MCF 10A (cell line): Measurements from ENCODE around the gene AK9. TPM values are rescaled to one million over a fixed set of nuclear protein-coding genes. Genes with fewer than 3 reads are reported as not detected.

Experiments used
- BruUV-seq: library from RNA; stranded (reverse); fragments of 400-500 nt; replicated peaks from 2 replicates; lab custom pipeline; 2021; lab: Mats Ljungman, UMichigan
- CTCF ChIA-PET: fragments of 300-600 bp; sonication (Branson Sonifier 250); formaldehyde crosslinking; extraction: SDS; loops from one replicate; lab custom pipeline; 2021; ENCODE audit warnings: antibody characterized with exemption, inconsistent platforms; lab: Yijun Ruan, JAX
- POLR2A ChIA-PET: fragments of 300-600, 350-650 bp; sonication (Branson Sonifier 250); formaldehyde crosslinking; extraction: SDS; loops from one replicate; lab custom pipeline; 2020; ENCODE audit warnings: antibody characterized with exemption, inconsistent platforms; lab: Yijun Ruan, JAX
- DNase-seq: peaks from one replicate; pipeline ENCODE4 v3.0.0-alpha.2; 2018; ENCODE audit not compliant: unreplicated experiment
- H3K27ac Mint-ChIP-seq: one replicate; pipeline ENCODE4 v1.8.0; 2022; ENCODE audit warnings: mild to moderate bottlenecking, low read depth, mixed read lengths; ENCODE audit not compliant: unreplicated experiment
- H3K27me3 Mint-ChIP-seq: one replicate; pipeline ENCODE4 v1.8.0; 2022; ENCODE audit warnings: mixed read lengths; ENCODE audit not compliant: insufficient read depth, unreplicated experiment
- H3K36me3 Mint-ChIP-seq: one replicate; pipeline ENCODE4 v1.8.0; 2022; ENCODE audit warnings: mild to moderate bottlenecking, moderate library complexity, mixed read lengths; ENCODE audit not compliant: insufficient read depth, unreplicated experiment
- H3K4me1 Mint-ChIP-seq: one replicate; pipeline ENCODE4 v1.8.0; 2022; ENCODE audit warnings: mixed read lengths; ENCODE audit not compliant: insufficient read depth, unreplicated experiment
- H3K4me3 Mint-ChIP-seq: one replicate; pipeline ENCODE4 v1.8.0; 2022; ENCODE audit warnings: mild to moderate bottlenecking, moderate library complexity, mixed read lengths; ENCODE audit not compliant: unreplicated experiment
- H3K9me3 Mint-ChIP-seq: one replicate; pipeline ENCODE4 v1.8.0; 2022; ENCODE audit warnings: mixed read lengths; ENCODE audit not compliant: unreplicated experiment
- CTCF ChIP-seq: fragments of 200-600 bp; IDR thresholded peaks from one replicate; pipeline ENCODE4 v1.8.0; 2022; ENCODE audit warnings: antibody characterized with exemption, mild to moderate bottlenecking; ENCODE audit not compliant: unreplicated experiment
- intact Hi-C: fragments of 100-400 bp; cut with micrococcal nuclease; formaldehyde crosslinking; loops from 2 replicates; pipeline ENCODE4 v1.14.1; 2022
- total RNA-seq: library from RNA; stranded (reverse); gene quantifications from 2 replicates; pipeline ENCODE4 v1.2.3, GENCODE V29; 2022

The AK9 gene
- total RNA-seq, 1 experiment from 2014 or later = 4.7 TPM

GRCh38 chr6:109498936-109499335, 192.1 kb downstream of the AK9 start:
- Mint-ChIP-seq H3K9me3 (no peaks in the 10 kb centered on the region), H3K27me3 (peaks cover 26% of the 10 kb centered on the region), H3K36me3 (no peaks in the 10 kb centered on the region), H3K4me1 (no peaks in the 10 kb centered on the region), H3K4me3 (no peak overlapping the region), H3K27ac (no peak overlapping the region)
- CTCF ChIA-PET = no interaction called here
- no peak for TF ChIP-seq CTCF
- POLR2A ChIA-PET = no interaction called here
- intact Hi-C loops = no loop called here
- no TSS peak for BruUV-seq
- DNase-seq = no peak

- TF ChIP-seq CTCF = no peak
- Mint-ChIP-seq H3K4me1 (no peaks in the 10 kb centered on the region), H3K4me3 (no peak overlapping the region)
Measured at GRCh38 chr6:109498052-109498451, 192.9 kb downstream of the AK9 start.

GRCh38 chr6:109496036-109496772, 194.8 kb downstream of the AK9 start:
- no peak overlapping the region for H3K27ac Mint-ChIP-seq
- CTCF ChIA-PET = interaction anchor here (1.1 kb wide), 1 partner anchor 12 kb away, joined by 3 read pairs; no protein-coding TSS in a partner anchor
- no peaks in the 10 kb centered on the region for H3K36me3 Mint-ChIP-seq
- DNase-seq = no peak
- no peaks in the 10 kb centered on the region for H3K9me3 Mint-ChIP-seq
- H3K4me3 Mint-ChIP-seq = no peak overlapping the region
- BruUV-seq = no TSS peak
- peaks cover 26% of the 10 kb centered on the region for H3K27me3 Mint-ChIP-seq
- intact Hi-C loops = no loop called here
- no peak for TF ChIP-seq CTCF
- H3K4me1 Mint-ChIP-seq = peaks cover 4% of the 10 kb centered on the region
- POLR2A ChIA-PET = interaction anchor here (0.6 kb wide), 1 partner anchor 1554 kb away, joined by 3 read pairs; no protein-coding TSS in a partner anchor

More at GRCh38 chr6:109498052-109498451, 192.9 kb downstream of the AK9 start:
- Mint-ChIP-seq H3K36me3 (no peaks in the 10 kb centered on the region), H3K27me3 (peaks cover 26% of the 10 kb centered on the region), H3K9me3 (no peaks in the 10 kb centered on the region), H3K27ac (no peak overlapping the region)
- intact Hi-C loops = no loop called here
- BruUV-seq = no TSS peak
- DNase-seq = no peak
- POLR2A ChIA-PET = no interaction called here
- CTCF ChIA-PET = no interaction called here

- H3K27me3 Mint-ChIP-seq = peaks cover 26% of the 10 kb centered on the region
- intact Hi-C loops = no loop called here
- no TSS peak for BruUV-seq
- H3K27ac Mint-ChIP-seq = no peak overlapping the region
- CTCF ChIA-PET = no interaction called here
- no peak for DNase-seq
- H3K4me3 Mint-ChIP-seq = no peak overlapping the region
- H3K36me3 Mint-ChIP-seq = no peaks in the 10 kb centered on the region
- no peak for TF ChIP-seq CTCF
- no peaks in the 10 kb centered on the region for H3K9me3 Mint-ChIP-seq
- POLR2A ChIA-PET = no interaction called here
- H3K4me1 Mint-ChIP-seq = peaks cover 5% of the 10 kb centered on the region
Measured at GRCh38 chr6:109493865-109494264, 197.1 kb downstream of the AK9 start.
